Caki2 (cell line): ENCODE results near the gene SMYD3. TPM values are rescaled to one million over a fixed set of nuclear protein-coding genes. Genes with fewer than 3 reads are reported as not detected.
"Not testable (repeated sequence)": the region's sequence is repeated elsewhere in the genome, so short reads cannot be mapped to it uniquely, and the experiment has no call there.

Source experiments
- DNase-seq: peaks from one replicate; pipeline ENCODE4 v3.0.0-alpha.2; 2015; ENCODE audit warnings: low read depth
- in situ Hi-C: cut with HindIII; loops from 2 replicates; pipeline ENCODE4 v1.10.0; 2016; ENCODE audit warnings: low sequenced_read_pairs, low pct_unique_long_range_greater_than_20kb, mixed read lengths
- total RNA-seq: library from RNA; depleted of rRNA; stranded (reverse); fragments of >200 nt; shearing (Covaris generic); gene quantifications from 2 replicates; pipeline ENCODE4 v1.2.3, GENCODE V29; 2014; ENCODE audit warnings: low replicate concordance

SMYD3 gene
- total RNA-seq, 1 experiment from 2014 or later: 47.7 TPM

DNA sequence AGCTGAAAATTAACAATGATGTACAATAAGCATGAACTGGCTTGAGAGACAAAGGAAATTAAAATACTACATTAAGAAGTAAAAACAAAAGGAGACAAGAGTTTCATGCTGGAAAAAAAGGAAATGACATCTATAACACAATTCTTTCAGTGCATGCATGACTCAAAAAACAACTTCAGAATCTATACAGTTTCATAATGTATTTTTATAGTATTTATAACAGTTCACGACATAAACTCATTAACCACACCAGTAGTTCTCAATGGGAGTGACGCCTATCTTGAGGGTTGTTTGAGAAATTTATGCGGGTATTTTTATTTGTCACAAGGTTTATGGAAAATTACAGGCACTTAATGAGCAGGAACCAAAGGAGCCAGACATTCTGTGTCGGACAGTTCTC, 168.5 kb downstream of the SMYD3 start:
- DNase-seq: no peak
- in situ Hi-C loops: no loop called here

DNA sequence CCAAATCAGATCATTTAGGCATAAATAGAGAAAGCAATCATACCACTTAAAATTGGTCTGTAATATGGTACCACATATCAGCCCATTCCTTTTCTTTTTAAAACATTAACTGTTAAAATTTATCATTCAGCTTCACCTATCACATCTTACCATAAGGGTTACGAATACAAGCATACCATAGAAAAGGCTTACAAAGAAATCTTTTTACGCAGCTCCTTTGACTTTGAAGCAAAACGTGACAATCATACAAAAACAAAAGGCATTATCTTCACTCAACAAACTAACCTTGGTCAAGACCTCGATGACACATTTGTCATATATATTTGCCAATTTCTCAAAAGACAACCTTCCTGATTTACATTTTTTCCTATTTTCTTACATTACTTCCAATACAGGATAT, 169.0 kb downstream of the SMYD3 start:
- in situ Hi-C loops: no loop called here
- no peak for DNase-seq

DNA sequence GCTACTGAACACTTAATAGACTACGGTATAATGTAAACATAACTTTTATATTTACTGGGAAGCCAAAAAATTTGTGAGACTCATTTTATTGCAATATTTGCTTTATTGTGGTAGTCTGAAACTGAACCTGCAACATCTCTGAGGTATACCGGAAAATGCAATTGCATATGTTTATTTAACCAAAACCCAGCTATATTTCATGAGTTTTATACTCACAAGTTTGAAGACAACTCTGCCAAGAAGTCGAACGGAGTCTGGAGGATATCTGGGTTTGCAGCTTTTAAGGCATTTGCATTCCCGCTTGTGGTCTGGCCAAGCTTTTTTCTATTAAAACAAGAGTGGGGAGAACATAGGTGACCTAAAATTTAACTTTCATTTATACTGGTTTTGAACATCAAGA, 171.9 kb downstream of the SMYD3 start:
- no peak for DNase-seq
- in situ Hi-C loops: no loop called here

DNA sequence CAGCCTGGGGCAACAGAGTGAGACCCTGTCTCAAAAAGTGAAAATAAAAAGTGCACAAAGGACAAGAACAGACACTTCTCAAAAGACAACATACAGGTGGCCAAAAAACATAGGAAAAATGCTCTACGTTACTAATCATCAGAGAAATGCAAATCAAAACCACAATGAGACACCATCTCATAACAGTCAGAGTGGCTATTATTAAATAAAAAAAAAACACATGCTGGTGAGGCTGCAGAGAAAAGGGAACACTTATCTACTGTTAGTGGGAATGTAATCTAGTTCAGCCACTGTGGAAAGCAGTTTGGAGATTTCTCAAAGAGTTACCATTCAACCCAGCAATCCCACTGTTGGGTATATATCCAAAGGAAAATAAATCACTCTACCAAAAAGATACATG, 173.2 kb downstream of the SMYD3 start:
- no peak for DNase-seq
- in situ Hi-C loops: no loop called here

DNA sequence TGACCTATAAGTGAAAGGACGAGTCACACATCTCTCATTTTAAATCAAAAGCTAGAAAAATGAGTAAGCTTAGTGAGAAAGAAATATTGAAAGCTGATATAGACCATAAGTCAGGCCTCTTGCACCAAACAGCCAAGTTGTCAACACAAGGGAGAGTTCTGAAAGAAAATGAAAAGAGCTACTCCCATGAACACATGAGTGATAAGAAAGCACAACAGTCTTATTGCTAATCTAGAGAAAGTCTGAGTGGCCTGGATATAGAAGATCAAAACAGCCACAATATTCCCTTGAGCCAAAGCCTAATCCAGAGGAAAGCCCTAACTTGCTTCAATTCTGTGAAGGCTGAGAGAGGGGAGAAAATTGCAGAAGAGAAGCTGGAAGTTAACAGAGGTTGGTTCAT, 175.0 kb downstream of the SMYD3 start:
- in situ Hi-C loops: no loop called here
- DNase-seq: no peak

DNA sequence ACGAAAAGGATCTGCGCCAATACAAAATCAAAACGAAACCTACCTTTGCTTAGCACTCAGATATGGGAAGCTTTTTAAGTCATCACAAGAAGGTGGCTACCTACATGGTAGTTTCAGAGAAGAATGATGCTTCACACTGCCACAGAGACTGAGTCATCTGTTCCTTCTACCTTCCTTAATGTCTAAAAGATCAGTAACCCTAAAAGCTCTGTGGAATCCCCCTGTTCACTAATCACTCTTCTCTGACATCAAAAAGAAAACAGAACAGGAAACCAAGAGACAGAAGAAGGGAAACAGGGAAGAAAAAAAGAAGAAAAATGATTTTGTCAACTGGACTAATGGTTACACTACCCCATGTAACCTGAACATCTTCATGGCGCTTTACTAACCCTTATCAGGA, 177.2 kb downstream of the SMYD3 start:
- in situ Hi-C loops: no loop called here
- no peak for DNase-seq

DNA sequence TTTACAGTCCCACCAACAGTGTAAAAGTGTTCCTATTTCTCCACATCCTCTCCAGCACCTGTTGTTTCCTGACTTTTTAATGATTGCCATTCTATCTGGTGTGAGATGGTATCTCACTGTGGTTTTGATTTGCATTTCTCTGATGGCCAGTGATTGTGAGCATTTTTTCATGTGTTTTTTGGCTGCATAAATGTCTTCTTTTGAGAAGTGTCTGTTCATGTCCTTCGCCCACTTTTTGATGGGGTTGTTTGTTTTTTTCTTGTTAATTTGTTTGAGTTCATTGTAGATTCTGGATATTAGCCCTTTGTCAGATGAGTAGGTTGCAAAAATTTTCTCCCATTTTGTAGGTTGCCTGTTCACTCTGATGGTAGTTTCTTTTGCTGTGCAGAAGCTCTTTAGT, 177.8 kb downstream of the SMYD3 start:
- in situ Hi-C loops: not testable (repeated sequence)

DNA sequence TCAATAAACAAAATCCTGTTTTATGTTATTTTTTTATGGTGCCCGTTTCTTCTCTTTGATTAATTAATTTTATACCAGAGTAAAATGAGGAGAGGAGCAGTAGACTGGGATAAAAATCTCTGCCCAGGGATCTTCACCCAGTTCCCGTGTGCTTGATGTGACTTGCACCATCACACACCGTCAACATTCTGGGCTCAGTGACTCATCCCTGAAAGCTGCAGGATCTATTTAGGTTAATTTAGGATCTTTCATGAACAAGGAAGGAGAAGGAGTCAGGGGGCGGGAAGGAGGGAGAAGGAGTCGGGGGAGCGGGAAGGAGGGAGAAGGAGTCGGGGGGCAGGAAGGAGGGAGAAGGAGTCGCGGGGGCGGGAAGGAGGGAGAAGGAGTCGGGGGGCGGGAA, 182.4 kb downstream of the SMYD3 start:
- DNase-seq: peak; percentile 75
- in situ Hi-C loops: no loop called here

More for the DNA sequence above, 177.8 kb downstream of the SMYD3 start:
- not testable (repeated sequence) for DNase-seq

DNA sequence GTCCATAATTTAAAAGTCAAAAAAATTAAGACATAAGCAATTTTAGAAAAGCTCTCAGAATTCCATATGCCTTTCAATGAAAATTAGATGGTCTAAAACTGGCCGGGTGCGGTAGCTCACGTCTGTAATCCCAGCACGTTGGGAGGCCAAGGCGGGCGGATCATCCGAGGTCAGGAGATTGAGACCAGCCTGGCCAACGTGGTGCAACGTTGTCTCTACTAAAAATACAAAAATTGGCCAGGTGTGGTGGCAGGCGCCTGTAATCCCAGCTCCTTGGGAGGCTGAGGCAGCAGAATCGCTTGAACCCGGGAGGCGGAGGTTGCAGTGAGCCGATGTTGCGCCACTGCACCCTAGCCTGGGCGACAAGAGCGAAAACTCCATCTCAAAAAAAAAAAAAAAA, 183.0 kb downstream of the SMYD3 start:
- in situ Hi-C loops, DNase-seq: not testable (repeated sequence)

DNA sequence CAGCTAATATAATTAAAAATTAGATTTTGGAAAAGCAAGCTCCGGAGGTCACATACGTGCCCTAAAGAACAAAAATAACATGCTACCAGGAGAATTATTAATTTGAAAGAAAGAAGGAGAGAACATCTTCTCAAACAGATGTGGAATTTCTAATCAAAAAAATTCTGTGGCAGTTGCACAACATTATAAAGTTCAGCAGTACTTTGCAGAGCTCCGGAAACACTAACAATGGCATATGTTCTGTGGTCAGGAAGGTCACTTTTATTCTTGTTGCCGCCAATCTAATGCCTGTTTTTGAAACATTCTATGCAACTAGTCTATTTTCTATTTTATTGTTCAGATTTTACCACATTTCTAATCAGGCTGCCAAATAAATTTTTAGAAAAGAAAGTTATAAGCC, 186.8 kb downstream of the SMYD3 start:
- no peak for DNase-seq
- in situ Hi-C loops: no loop called here

DNA sequence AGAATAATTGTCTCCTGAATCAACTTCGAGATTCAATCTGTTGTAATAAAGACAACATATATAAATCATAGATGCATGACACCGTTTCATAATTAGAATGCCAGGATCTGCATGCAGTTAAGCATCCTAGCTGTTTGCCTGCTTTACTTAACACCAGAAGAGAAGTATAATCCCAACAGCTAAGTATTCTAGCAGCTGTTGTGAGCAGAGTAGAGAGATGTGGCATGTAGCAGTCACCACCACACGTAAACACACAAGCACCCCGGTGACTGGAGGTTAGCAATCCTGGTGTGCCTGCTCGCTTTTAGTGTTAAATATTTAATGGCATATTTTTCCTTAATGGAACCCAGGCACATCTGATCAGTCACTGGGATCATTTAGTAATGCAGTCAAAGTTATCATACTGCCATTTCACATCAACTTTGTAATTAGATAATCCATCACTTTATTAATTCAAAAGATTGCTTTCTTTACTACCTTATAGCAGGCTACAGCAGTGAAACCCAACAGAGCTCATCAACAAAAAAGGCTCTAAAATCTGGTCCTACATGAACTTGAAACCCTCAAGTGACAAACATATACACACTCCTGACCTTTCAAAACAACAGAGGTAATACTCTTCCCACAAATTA, 187.9 kb downstream of the SMYD3 start:
- DNase-seq: no peak
- in situ Hi-C loops: no loop called here

DNA sequence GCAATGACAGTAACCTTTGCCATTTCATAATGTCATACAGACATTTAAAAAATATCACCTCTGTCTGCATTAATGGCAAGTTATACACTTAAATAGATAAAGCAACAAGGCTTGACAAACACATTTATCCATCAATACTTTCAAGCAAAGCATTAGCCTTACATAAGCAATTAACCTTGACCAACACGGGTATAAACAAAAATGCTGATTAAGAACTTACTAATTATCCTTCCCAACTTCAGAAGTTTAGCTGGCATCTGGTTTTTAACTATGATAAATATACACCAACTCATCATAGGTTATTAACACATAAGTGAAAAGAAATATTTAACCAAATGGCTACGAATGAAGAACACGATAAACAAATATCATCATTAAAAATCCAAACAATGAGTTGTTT, 188.5 kb downstream of the SMYD3 start:
- DNase-seq: no peak
- in situ Hi-C loops: no loop called here

DNA sequence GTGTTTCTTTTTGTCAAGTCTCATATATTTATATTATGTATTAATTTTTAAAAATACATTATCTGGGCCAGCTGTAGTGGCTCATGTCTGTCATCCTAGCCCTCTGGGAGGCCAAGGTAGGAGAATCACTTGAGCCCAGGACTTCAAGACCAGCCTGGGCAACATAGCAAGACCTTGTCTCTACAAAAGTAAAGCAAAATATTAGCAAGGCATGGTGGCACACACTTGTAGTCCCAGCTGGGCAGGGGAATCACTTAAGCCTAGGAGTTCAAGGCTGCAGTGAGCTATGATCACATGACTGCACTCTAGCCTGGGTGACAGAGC, 189.1 kb downstream of the SMYD3 start:
- in situ Hi-C loops: no loop called here

DNA sequence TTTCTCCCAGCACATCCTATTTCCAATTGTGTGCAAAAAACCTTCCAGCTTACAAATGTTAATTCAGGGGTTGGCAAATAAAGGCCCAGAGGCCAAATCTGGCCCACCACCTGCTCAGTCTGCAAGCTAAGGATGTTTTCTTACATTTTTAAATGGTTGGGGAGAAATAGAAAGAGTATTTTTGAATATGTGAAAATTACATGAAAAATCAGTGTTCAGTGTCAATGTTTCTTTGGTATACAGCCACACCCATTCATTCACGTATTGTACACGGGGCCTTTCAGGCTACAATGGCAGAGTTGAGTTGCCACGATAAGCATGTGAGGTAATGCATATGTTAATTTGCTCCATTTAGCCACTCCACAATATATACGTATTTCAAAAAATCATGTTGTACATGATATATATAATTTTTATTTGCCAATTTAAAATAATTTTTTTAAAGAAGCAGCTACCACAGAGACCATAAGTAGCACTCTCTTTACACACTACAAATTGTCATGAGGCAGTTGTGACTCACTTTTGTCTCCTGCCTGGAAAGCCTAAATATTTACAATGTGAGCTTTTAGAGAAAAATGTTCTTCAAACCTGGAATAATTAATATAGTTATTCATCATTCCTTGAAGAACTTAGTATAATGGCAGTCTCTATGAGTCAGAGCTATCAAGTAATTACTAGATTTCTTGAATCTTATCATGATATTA, 189.6 kb downstream of the SMYD3 start:
- no peak for DNase-seq
- in situ Hi-C loops: no loop called here

More for the DNA sequence above, 189.1 kb downstream of the SMYD3 start:
- DNase-seq: no peak

DNA sequence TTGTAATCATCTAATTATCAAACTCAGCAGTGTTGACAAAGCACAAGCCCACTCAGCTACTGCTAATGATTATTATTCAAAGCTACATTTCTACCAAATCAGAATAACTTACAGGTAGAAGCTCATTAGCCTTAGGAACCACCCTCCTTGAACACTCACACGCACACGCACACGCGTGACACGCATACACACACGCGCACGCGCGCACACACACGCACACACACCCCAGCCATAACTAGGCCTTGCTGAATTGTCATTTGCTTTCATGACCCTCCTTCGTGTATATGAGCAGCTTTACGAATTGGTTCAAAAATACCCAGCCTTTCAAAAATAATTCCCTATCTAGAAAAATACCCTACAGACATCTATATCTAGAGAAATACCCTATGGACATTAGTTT, 195.6 kb downstream of the SMYD3 start:
- no peak for DNase-seq
- in situ Hi-C loops: no loop called here

DNA sequence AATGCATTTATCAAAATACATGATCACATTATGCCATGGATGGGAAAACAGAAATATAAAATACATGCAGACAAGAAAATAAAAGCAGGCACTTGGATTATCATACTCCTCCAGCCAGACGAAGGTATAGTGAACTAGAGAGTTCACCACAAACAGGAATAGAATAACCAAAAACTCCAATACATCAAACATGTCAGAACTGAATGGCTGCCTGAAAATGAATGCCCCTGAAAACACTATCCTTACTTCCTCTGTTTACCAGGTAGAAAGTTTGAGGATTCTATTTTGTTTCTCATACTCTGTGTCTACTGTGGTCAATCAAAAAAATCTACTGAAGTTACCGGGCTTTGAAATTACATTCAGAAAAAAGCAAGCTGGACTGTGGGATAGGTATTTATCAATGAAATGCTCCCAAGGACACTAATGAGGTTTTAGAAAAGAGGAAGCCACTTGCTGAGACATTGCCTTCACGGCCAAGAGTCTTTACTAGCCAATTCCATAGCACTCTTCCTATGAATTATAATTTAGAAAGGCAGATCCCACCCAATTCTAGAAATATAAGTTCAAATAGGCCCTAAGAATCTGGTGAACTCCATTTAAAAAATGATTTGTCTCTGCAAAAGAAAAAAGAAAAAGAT, 197.7 kb downstream of the SMYD3 start:
- no peak for DNase-seq
- in situ Hi-C loops: no loop called here

DNA sequence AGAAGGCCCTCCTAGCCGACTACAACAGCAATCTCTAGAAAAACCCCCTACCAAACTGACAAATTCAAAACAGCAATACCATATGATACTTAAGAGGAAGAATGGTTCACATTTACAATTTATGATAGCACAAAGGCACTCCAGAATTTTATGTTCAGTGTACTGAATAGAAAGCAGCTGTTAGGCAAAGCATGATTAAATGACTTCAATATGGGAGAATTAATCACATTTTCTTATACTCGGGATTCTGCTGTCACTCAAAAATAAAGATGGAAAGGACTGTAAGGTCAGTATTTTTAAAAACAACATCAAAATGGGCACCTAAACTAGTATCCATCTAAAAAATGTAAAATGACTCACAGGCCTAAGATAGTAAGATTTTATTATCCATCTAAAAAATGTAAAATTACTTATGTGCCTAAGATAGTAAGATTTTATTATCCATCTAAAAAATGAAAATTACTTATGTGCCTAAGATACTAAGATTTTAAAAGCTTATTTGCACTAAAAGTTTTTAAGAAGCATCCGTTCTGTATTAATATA, 198.5 kb downstream of the SMYD3 start:
- no peak for DNase-seq
- in situ Hi-C loops: no loop called here

DNA sequence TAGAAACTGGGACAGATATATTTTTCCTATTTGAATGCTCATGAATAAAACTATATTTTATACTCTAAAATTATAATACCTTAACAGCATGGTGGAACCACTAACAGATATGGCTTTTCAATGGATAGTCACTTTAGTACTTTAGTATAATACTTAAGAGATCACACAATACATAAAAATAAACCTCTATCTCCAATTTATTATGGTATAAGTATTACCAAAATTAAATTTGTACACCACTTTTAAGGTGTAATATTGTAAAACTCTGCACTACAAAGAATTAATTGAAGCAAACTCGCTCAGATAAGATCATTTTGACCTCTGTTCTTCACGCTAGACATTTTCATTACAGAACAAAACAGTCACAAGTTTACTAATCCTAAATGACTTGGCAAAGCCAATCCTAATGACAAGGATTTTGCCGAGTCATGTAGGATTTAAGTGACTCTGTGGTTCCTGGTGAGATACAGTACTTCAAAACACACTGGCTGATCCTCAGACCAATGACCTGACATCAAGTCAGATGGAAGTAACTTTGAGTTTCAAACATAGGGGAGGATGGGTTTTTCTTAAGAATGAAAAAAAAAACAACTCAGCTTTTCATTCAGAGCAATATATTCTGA, 200.6 kb downstream of the SMYD3 start:
- DNase-seq: peak; percentile 75
- in situ Hi-C loops: no loop called here
